Measurements from ENCODE around the gene TANGO2.

DNA sequence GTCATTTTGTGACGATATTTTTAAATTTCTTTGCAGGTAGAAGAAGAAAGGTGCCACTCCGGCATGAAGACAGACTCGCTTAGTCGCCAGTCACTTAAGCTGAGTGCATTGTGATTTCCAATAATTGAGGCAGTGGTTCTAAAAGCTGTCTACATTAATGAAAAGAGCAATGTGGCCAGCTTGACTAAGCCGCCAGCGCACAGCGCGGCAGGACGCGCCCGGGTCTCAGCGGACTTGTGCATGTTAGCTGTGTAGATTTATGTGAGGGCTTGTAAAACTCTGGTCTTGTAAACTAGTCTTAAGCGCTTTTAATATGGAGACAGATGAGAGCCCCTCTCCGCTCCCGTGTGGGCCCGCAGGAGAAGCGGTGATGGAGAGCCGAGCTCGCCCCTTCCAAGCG, 64.7 kb downstream of the TANGO2 start:
- TF ChIP-seq, protein P1, sequence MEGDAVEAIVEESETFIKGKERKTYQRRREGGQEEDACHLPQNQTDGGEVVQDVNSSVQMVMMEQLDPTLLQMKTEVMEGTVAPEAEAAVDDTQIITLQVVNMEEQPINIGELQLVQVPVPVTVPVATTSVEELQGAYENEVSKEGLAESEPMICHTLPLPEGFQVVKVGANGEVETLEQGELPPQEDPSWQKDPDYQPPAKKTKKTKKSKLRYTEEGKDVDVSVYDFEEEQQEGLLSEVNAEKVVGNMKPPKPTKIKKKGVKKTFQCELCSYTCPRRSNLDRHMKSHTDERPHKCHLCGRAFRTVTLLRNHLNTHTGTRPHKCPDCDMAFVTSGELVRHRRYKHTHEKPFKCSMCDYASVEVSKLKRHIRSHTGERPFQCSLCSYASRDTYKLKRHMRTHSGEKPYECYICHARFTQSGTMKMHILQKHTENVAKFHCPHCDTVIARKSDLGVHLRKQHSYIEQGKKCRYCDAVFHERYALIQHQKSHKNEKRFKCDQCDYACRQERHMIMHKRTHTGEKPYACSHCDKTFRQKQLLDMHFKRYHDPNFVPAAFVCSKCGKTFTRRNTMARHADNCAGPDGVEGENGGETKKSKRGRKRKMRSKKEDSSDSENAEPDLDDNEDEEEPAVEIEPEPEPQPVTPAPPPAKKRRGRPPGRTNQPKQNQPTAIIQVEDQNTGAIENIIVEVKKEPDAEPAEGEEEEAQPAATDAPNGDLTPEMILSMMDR (IDR thresholded peaks at IDR 0.05; ENCODE audit: control extremely low read depth in 1 of 3, insufficient read depth in 1 of 3, low read depth in 1 of 3, low read length in 3 of 3): no peak
- TF ChIP-seq MAFK (IDR thresholded peaks at IDR 0.05; ENCODE audit: low read depth, low read length) (no peak), EZH2 (IDR thresholded peaks at IDR 0.05; ENCODE audit: low read depth, low read length, severe bottlenecking) (no peak), EP300 (IDR thresholded peaks at IDR 0.05; ENCODE audit: borderline replicate concordance in 1 of 2, low read depth in 2 of 2, low read length in 2 of 2) (no peak), POLR2A (IDR thresholded peaks at IDR 0.05; ENCODE audit: control extremely low read depth in 1 of 2, low read depth in 2 of 2, low read length in 2 of 2) (no peak), SP2 (IDR thresholded peaks at IDR 0.05; ENCODE audit: low read length) (no peak), TBP (IDR thresholded peaks at IDR 0.05; ENCODE audit: low read depth, low read length) (no peak), BCL11A (IDR thresholded peaks at IDR 0.05; ENCODE audit: low read depth in 2 of 2, low read length in 2 of 2) (no peak), SIN3A (conservative IDR thresholded peaks at IDR 0.05 in 1 of 2, IDR thresholded peaks at IDR 0.05 in 1 of 2; ENCODE audit: low read depth in 1 of 2, low read length in 2 of 2) (no peak)

Data from H1 (cell line).